Measurements from ENCODE around the gene FDX1. TPM values are rescaled to one million over a fixed set of nuclear protein-coding genes. Genes with fewer than 3 reads are reported as not detected.
"Not testable (repeated sequence)": the region's sequence is repeated elsewhere in the genome, so short reads cannot be mapped to it uniquely, and the experiment has no call there.

Gene FDX1
- total RNA-seq, 2 donors from 2014 or later = 11.8 to 12.1 TPM

DNA sequence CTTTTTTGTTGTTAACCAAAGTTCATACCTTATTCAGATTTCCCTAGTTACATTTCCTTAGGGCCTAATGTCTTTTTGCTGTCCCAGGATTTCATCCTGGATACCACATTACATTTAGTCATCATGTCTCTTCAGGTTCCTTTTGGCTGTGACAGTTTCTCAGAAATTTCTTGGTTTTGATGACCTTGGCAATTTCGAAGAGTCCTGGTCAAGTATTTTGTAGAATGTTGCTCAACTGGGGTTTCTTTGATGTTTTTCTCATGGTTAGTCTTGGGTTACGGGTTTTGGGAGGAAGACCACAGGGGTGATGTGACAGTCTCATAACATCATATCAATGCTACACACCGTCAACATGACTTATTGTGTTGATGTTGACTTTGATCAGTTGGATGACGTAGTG is 39.8 kb upstream of the FDX1 start:
- Mint-ChIP-seq H3K9me3 (peaks cover 35% of the 10 kb centered on the region), H3K27ac (no peak overlapping the region), H3K4me3 (no peak overlapping the region), H3K27me3 (ENCODE audit: insufficient read depth) (peaks cover 2% of the 10 kb centered on the region), H3K4me1 (no peaks in the 10 kb centered on the region), H3K36me3 (ENCODE audit: low read depth) (peaks cover 8% of the 10 kb centered on the region)
- Histone ChIP-seq H3K27ac (ENCODE audit: low read depth, low read length) (no peak overlapping the region), H3K9me3 (ENCODE audit: control insufficient read depth, low read length) (peaks cover 14% of the 10 kb centered on the region), H3K4me1 (ENCODE audit: control insufficient read depth, insufficient read depth, low read length) (no peaks in the 10 kb centered on the region), H3K36me3 (ENCODE audit: control insufficient read depth, insufficient read depth, low read length) (no peaks in the 10 kb centered on the region), H3K27me3 (ENCODE audit: control insufficient read depth, insufficient read depth, low read length, poor library complexity, severe bottlenecking) (no peaks in the 10 kb centered on the region), H3K9ac (ENCODE audit: extremely low read depth, low read length, poor library complexity, severe bottlenecking) (no peak overlapping the region), H3K4me3 (ENCODE audit: low read length) (no peak overlapping the region)
- TF ChIP-seq CTCF (conservative IDR thresholded peaks at IDR 0.05) = no peak
- DNase-seq = no peak
- 83 to 90% methylated on average over 1 of the region's 4 CpGs for WGBS, 2 experiments (ENCODE audit: insufficient coverage in 1 of 2, insufficient read length in 1 of 2)

DNA sequence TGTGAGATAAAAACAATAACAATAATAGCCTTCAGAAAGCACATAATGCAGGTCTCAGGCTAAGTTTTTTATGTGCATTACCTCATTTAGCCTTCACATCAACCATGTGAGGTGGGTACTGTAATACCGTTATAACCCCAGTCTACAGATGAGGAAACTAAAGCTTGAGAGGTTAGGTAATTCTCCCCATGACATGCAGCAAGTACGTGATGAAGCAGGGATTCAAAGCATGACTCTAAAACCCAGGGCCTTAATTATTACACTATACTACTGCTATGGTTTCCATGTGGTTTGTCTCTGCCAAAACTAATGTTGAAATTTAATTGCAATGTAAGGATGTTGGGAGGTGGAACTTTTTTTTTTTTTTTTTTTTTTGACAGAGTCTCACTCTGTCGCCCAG is 37.7 kb upstream of the FDX1 start:
- H3K9ac ChIP-seq (ENCODE audit: extremely low read depth, low read length, poor library complexity, severe bottlenecking) = no peak overlapping the region
- no peak overlapping the region for H3K4me3 Mint-ChIP-seq
- no peak for DNase-seq
- H3K27ac Mint-ChIP-seq = no peak overlapping the region
- H3K4me3 ChIP-seq (ENCODE audit: low read length) = no peak overlapping the region
- H3K4me1 ChIP-seq (ENCODE audit: control insufficient read depth, insufficient read depth, low read length) = no peaks in the 10 kb centered on the region
- H3K36me3 ChIP-seq (ENCODE audit: control insufficient read depth, insufficient read depth, low read length) = no peaks in the 10 kb centered on the region
- H3K36me3 Mint-ChIP-seq (ENCODE audit: low read depth) = peaks cover 12% of the 10 kb centered on the region
- H3K27me3 Mint-ChIP-seq (ENCODE audit: insufficient read depth) = peaks cover 2% of the 10 kb centered on the region
- H3K9me3 Mint-ChIP-seq = peaks cover 53% of the 10 kb centered on the region
- peaks cover 32% of the 10 kb centered on the region for H3K9me3 ChIP-seq (ENCODE audit: control insufficient read depth, low read length)
- H3K4me1 Mint-ChIP-seq = no peaks in the 10 kb centered on the region
- H3K27me3 ChIP-seq (ENCODE audit: control insufficient read depth, insufficient read depth, low read length, poor library complexity, severe bottlenecking) = no peaks in the 10 kb centered on the region
- H3K27ac ChIP-seq (ENCODE audit: low read depth, low read length) = no peak overlapping the region
- 91% methylated on average over 3 of the region's 3 CpGs; no CpG with 5 or more reads in 1 of the 2 experiments for WGBS, 2 experiments (ENCODE audit: insufficient coverage in 1 of 2, insufficient read length in 1 of 2)
- TF ChIP-seq CTCF (conservative IDR thresholded peaks at IDR 0.05) = no peak

DNA sequence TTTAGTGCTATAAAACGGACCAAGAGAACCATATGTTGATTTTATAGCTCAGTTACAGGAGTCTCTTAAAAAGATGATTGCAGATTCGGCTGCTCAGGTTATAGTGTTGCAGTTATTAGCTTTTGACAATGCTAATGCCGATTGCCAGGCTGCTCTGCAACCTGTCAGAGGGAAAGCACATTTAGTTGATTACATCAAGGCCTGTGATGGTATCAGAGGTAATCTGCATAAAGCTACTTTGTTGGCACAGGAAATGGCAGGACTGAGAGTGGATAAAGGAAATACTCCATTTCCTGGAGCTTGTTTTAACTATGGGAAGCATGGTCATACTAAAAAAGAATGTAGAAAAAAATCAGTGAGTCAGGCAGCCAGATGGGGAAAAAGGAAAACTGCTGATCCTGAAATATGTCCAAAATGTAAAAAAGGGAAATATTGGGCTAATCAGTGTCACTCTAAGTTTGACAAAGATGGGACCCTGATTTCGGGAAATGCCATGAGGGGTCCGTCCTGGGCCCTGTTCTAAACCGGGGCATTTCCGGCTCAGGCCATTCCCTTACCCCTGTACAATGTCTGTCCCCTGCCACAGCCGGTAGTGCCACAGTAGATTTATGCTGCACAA is 32.0 kb upstream of the FDX1 start:
- not testable (repeated sequence) for H3K36me3 ChIP-seq (ENCODE audit: control insufficient read depth, insufficient read depth, low read length); DNase-seq; H3K4me1 Mint-ChIP-seq; H3K4me3 Mint-ChIP-seq; H3K4me1 ChIP-seq (ENCODE audit: control insufficient read depth, insufficient read depth, low read length); H3K9ac ChIP-seq (ENCODE audit: extremely low read depth, low read length, poor library complexity, severe bottlenecking); H3K27ac ChIP-seq (ENCODE audit: low read depth, low read length); H3K4me3 ChIP-seq (ENCODE audit: low read length); H3K27me3 ChIP-seq (ENCODE audit: control insufficient read depth, insufficient read depth, low read length, poor library complexity, severe bottlenecking); H3K27me3 Mint-ChIP-seq (ENCODE audit: insufficient read depth); H3K36me3 Mint-ChIP-seq (ENCODE audit: low read depth); H3K27ac Mint-ChIP-seq
- WGBS, 2 experiments (ENCODE audit: insufficient coverage in 1 of 2, insufficient read length in 1 of 2) = 87 to 96% methylated on average over 3 to 8 of the region's 8 CpGs
- peaks cover 30% of the 10 kb centered on the region for H3K9me3 Mint-ChIP-seq
- peaks cover 23% of the 10 kb centered on the region for H3K9me3 ChIP-seq (ENCODE audit: control insufficient read depth, low read length)

DNA sequence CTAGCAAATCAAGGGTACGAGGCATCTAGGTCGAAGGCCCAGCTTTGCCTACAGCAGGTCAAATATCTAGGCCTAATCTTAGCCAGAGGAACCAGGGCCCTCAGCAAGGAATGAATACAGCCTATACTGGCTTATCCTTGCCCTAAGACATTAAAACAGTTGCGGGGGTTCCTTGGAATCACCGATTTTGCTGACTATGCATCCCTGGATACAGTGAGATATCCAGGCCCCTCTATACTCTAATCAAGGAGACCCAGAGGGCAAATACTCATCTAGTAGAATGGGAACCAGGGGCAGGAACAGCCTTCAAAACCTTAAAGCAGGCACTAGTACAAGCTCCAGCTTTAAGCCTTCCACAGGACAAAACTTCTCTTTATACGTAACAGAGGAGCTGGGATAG is 26.2 kb upstream of the FDX1 start:
- H3K27me3 ChIP-seq (ENCODE audit: control insufficient read depth, insufficient read depth, low read length, poor library complexity, severe bottlenecking); H3K4me1 ChIP-seq (ENCODE audit: control insufficient read depth, insufficient read depth, low read length): not testable (repeated sequence)

DNA sequence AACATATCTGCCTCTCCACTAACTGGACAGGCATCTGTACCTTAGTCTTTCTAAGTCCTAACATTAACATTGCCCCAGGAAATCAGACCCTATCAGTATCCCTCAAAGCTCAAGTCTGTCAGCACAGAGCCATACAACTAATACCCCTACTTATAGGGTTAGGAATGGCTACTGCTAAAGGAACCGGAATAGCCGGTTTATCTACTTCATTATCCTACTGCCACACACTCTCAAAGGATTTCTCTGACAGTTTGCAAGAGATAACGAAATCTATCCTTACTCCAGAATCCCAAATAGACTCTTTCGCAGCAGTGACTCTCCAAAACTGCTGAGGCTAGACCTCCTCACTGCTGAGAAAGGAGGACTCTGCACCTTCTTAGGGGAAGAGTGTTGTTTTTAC is 24.1 kb upstream of the FDX1 start:
- H3K36me3 Mint-ChIP-seq (ENCODE audit: low read depth); H3K27me3 Mint-ChIP-seq (ENCODE audit: insufficient read depth); H3K36me3 ChIP-seq (ENCODE audit: control insufficient read depth, insufficient read depth, low read length); H3K4me1 Mint-ChIP-seq; H3K27ac ChIP-seq (ENCODE audit: low read depth, low read length); H3K9me3 ChIP-seq (ENCODE audit: control insufficient read depth, low read length); H3K9ac ChIP-seq (ENCODE audit: extremely low read depth, low read length, poor library complexity, severe bottlenecking); DNase-seq; H3K4me3 ChIP-seq (ENCODE audit: low read length); H3K4me3 Mint-ChIP-seq; H3K27ac Mint-ChIP-seq; H3K27me3 ChIP-seq (ENCODE audit: control insufficient read depth, insufficient read depth, low read length, poor library complexity, severe bottlenecking); H3K4me1 ChIP-seq (ENCODE audit: control insufficient read depth, insufficient read depth, low read length): not testable (repeated sequence)
- H3K9me3 Mint-ChIP-seq = peaks cover 23% of the 10 kb centered on the region
- WGBS, 2 experiments (ENCODE audit: insufficient coverage in 1 of 2, insufficient read length in 1 of 2) = 80 to 85% methylated on average over 1 to 4 of the region's 4 CpGs

More for the DNA sequence above, 26.2 kb upstream of the FDX1 start:
- H3K27ac Mint-ChIP-seq; H3K27ac ChIP-seq (ENCODE audit: low read depth, low read length); H3K27me3 Mint-ChIP-seq (ENCODE audit: insufficient read depth); H3K9me3 ChIP-seq (ENCODE audit: control insufficient read depth, low read length); H3K36me3 ChIP-seq (ENCODE audit: control insufficient read depth, insufficient read depth, low read length); H3K36me3 Mint-ChIP-seq (ENCODE audit: low read depth); H3K4me3 Mint-ChIP-seq; H3K4me1 Mint-ChIP-seq; H3K9ac ChIP-seq (ENCODE audit: extremely low read depth, low read length, poor library complexity, severe bottlenecking); H3K4me3 ChIP-seq (ENCODE audit: low read length); DNase-seq: not testable (repeated sequence)
- WGBS, 2 experiments (ENCODE audit: insufficient coverage in 1 of 2, insufficient read length in 1 of 2) = 90 to 100% methylated on average over 1 to 5 of the region's 5 CpGs
- peaks cover 23% of the 10 kb centered on the region for H3K9me3 Mint-ChIP-seq

All from endodermal cell (in vitro differentiated cells).